Measurements from ENCODE around the gene RFTN1.

Gene RFTN1

GRCh38 chr3:16298891-16299290 is 214.6 kb downstream of the RFTN1 start:
- Histone ChIP-seq H4K20me1 (ENCODE audit: insufficient read depth, low read length, poor library complexity, severe bottlenecking) (no peaks in the 10 kb centered on the region), H3F3A (ENCODE audit: low read depth) (peaks cover 3% of the 10 kb centered on the region), H3K9ac (ENCODE audit: low read depth, low read length, poor library complexity, severe bottlenecking) (no peak overlapping the region), H3K79me2 (ENCODE audit: insufficient read depth, low read length) (no peaks in the 10 kb centered on the region), H2AFZ (ENCODE audit: low read length) (no peak overlapping the region), H3K4me1 (ENCODE audit: insufficient read depth, low read length, poor library complexity, severe bottlenecking) (peaks cover 39% of the 10 kb centered on the region), H3K9me3 (ENCODE audit: insufficient read depth, low read depth, low read length) (0 out of 2 replicates have a peak, but pooled peaks cover 7% of the 10 kb centered on the region), H3K9me2 (replicated peaks; ENCODE audit: low read depth, low read length) (no peaks in the 10 kb centered on the region), H3K4me3 (ENCODE audit: low read length, poor library complexity, severe bottlenecking) (no peak overlapping the region), H3K4me2 (ENCODE audit: low read depth, low read length, poor library complexity, severe bottlenecking) (no peak overlapping the region), H3K27me3 (ENCODE audit: insufficient read depth, low read length, poor library complexity, severe bottlenecking) (no peaks in the 10 kb centered on the region), H3K36me3 (ENCODE audit: insufficient read depth, low read length) (peaks cover 52% of the 10 kb centered on the region)
- TF ChIP-seq EZH2phosphoT487 (IDR thresholded peaks at IDR 0.05; ENCODE audit: borderline replicate concordance) = no peak
- TF ChIP-seq, protein P1, sequence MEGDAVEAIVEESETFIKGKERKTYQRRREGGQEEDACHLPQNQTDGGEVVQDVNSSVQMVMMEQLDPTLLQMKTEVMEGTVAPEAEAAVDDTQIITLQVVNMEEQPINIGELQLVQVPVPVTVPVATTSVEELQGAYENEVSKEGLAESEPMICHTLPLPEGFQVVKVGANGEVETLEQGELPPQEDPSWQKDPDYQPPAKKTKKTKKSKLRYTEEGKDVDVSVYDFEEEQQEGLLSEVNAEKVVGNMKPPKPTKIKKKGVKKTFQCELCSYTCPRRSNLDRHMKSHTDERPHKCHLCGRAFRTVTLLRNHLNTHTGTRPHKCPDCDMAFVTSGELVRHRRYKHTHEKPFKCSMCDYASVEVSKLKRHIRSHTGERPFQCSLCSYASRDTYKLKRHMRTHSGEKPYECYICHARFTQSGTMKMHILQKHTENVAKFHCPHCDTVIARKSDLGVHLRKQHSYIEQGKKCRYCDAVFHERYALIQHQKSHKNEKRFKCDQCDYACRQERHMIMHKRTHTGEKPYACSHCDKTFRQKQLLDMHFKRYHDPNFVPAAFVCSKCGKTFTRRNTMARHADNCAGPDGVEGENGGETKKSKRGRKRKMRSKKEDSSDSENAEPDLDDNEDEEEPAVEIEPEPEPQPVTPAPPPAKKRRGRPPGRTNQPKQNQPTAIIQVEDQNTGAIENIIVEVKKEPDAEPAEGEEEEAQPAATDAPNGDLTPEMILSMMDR (conservative IDR thresholded peaks at IDR 0.05; ENCODE audit: low read length) = no peak

- Histone ChIP-seq H3K9me2 (replicated peaks; ENCODE audit: low read depth, low read length) (no peaks in the 10 kb centered on the region), H3F3A (ENCODE audit: low read depth) (peaks cover 3% of the 10 kb centered on the region), H3K9me3 (ENCODE audit: insufficient read depth, low read depth, low read length) (peaks cover 13% of the 10 kb centered on the region; the same call in 1 of the 2 replicates), H4K20me1 (ENCODE audit: insufficient read depth, low read length, poor library complexity, severe bottlenecking) (no peaks in the 10 kb centered on the region), H3K36me3 (ENCODE audit: insufficient read depth, low read length) (peaks cover 54% of the 10 kb centered on the region), H3K79me2 (ENCODE audit: insufficient read depth, low read length) (no peaks in the 10 kb centered on the region), H3K27me3 (ENCODE audit: insufficient read depth, low read length, poor library complexity, severe bottlenecking) (no peaks in the 10 kb centered on the region), H3K4me1 (ENCODE audit: insufficient read depth, low read length, poor library complexity, severe bottlenecking) (peaks cover 34% of the 10 kb centered on the region), H2AFZ (ENCODE audit: low read length) (no peak overlapping the region), H3K9ac (ENCODE audit: low read depth, low read length, poor library complexity, severe bottlenecking) (no peak overlapping the region), H3K4me3 (ENCODE audit: low read length, poor library complexity, severe bottlenecking) (no peak overlapping the region), H3K4me2 (ENCODE audit: low read depth, low read length, poor library complexity, severe bottlenecking) (no peak overlapping the region)
- TF ChIP-seq EZH2phosphoT487 (IDR thresholded peaks at IDR 0.05; ENCODE audit: borderline replicate concordance) = no peak
- TF ChIP-seq, protein P1 (conservative IDR thresholded peaks at IDR 0.05; ENCODE audit: low read length) = no peak
These were observed 215.3 kb downstream of the RFTN1 start for GRCh38 chr3:16297997-16298885.

GRCh38 chr3:16295298-16295890 is 218.1 kb downstream of the RFTN1 start:
- Histone ChIP-seq H3K9ac (ENCODE audit: low read depth, low read length, poor library complexity, severe bottlenecking) (no peak overlapping the region), H3K27me3 (ENCODE audit: insufficient read depth, low read length, poor library complexity, severe bottlenecking) (no peaks in the 10 kb centered on the region), H3K9me3 (ENCODE audit: insufficient read depth, low read depth, low read length) (peaks cover 15% of the 10 kb centered on the region; the same call in 1 of the 2 replicates), H3K4me1 (ENCODE audit: insufficient read depth, low read length, poor library complexity, severe bottlenecking) (peaks cover 21% of the 10 kb centered on the region), H3K36me3 (ENCODE audit: insufficient read depth, low read length) (peaks cover 51% of the 10 kb centered on the region), H3K9me2 (replicated peaks; ENCODE audit: low read depth, low read length) (no peaks in the 10 kb centered on the region), H2AFZ (ENCODE audit: low read length) (no peak overlapping the region), H4K20me1 (ENCODE audit: insufficient read depth, low read length, poor library complexity, severe bottlenecking) (no peaks in the 10 kb centered on the region), H3K4me2 (ENCODE audit: low read depth, low read length, poor library complexity, severe bottlenecking) (no peak overlapping the region), H3K4me3 (ENCODE audit: low read length, poor library complexity, severe bottlenecking) (no peak overlapping the region), H3F3A (ENCODE audit: low read depth) (peaks cover 9% of the 10 kb centered on the region; the same call in 1 of the 2 replicates), H3K79me2 (ENCODE audit: insufficient read depth, low read length) (peaks cover 7% of the 10 kb centered on the region; the same call in 1 of the 2 replicates)
- TF ChIP-seq EZH2phosphoT487 (IDR thresholded peaks at IDR 0.05; ENCODE audit: borderline replicate concordance) = no peak
- TF ChIP-seq, protein P1 (conservative IDR thresholded peaks at IDR 0.05; ENCODE audit: low read length) = no peak

Data from Loucy (cell line).